GM20000 (cell line): ENCODE data around the gene DNAH17.

Experiments
- DNase-seq: peaks from one replicate; pipeline ENCODE4 v3.0.0; 2012; ENCODE audit warnings: low spot score
- CTCF ChIP-seq: IDR thresholded peaks from 2 replicates; pipeline ENCODE4 v1.5.1; 2012; ENCODE audit warnings: mild to moderate bottlenecking, control low read depth; ENCODE audit errors: extremely low read depth, missing control alignments

DNAH17 gene

GRCh38 chr17:78428025-78428575 lies 149.1 kb downstream of the DNAH17 start:
- DNase-seq, result no peak
- no peak for TF ChIP-seq CTCF

DNA sequence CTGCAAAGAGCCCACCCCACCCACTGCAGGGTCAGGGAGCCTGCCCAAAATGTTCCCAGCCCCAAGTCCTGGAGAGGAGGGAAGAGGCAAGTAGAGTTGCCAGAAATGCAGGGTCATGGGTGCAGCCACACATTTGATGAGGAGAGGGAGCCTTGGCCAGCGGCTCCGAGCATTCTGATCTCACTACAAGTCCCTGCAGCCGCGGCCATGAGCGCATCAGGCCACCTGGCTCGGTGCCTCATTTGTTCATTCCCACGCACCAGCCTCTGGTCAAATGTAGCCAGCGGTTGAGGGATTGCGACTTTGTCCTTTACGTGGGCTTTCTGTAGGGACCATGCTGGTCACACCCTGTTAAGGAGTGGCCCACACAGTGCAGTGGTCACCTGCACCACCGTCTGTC lies 150.1 kb downstream of the DNAH17 start:
- DNase-seq, result no peak

DNA sequence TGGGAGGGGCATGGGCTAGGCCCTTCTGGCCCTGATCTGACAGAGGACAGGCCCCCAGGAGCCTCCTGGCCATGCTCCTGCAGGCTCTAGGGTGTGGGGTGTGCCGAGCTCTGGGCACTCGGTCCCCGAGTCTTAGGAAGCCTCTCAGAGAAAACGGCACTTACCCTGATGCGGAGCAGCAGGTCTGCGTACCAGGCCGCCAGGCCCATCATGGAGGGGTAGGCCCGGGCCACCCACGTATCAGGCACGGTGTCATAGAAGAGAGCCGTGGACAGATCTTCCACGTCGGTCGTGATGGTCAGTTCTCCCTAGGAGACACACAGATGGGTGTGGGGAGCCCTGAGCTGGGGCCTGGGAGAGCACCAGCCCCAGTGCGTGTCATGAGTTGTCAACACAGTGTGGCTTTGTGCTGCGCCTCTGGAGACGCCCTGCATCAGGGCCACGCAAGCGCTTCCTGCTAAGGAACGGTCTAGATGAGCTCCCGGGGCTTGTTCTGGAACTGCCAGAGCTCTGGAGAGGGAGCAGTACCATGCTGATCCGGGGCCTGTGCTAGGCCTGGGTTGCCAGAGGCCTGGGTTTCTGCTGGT lies 150.8 kb downstream of the DNAH17 start:
- no peak for DNase-seq
- TF ChIP-seq CTCF, result no peak

More for the DNA sequence above, 150.1 kb downstream of the DNAH17 start:
- TF ChIP-seq CTCF, result no peak

DNA sequence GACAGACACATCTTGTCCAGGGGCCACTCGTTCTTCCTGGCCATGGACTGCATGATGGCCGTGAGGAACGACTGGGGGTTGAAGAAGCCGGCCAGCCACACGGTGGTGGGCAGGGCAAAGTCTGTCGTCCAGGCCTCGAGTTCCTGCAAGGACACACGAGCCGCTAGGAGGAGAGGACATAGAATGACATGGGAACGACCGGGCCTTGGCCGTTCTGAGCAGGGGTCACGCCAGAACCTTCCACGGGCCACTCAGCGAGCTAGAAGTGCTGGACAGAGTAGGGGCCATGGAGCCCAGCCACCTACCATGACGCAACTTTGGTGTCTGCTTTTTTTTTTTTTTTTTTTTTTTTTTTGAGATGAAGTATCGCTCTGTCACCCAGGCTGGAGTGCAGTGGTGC lies 151.8 kb downstream of the DNAH17 start:
- DNase-seq, result no peak
- TF ChIP-seq CTCF, result no peak

GRCh38 chr17:78423961-78424675 lies 153.1 kb downstream of the DNAH17 start:
- no peak for DNase-seq
- TF ChIP-seq CTCF, result no peak

DNA sequence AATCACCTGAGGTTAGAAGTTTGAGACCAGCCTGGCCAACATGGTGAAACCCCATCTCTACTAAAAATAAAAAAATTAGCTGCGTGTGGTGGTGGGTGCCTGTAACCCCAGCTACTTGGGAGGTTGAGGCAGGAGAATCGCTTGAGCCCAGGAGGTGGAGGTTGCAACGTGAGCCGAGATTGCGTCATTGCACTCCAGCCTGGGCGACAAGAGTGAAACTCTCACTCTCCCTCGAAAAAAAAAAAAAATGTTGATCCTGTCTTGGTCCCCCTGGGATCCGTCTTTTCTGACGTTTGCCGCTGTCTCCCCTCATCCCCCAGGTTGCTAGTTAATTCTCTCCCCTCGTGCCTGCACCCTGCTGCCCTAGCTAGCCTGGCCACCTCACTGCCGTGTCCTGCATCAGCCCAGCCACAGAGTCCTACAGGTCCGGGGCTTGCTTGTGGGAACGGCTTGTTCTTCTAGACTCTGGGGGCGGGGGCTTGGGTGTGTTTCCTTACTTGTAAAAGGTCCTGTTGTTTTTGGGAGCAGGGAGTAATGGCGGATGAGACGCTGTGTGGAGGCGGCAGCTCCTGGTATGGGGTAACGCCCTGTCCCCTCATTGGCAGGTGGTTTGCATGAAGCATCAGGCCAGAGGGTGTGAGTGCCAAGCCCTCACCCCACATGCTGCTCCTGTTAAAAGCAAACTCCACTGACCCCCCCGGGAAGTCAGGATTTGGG lies 154.2 kb downstream of the DNAH17 start:
- DNase-seq, result no peak
- TF ChIP-seq CTCF, result no peak

GRCh38 chr17:78422267-78422605 lies 155.0 kb downstream of the DNAH17 start:
- TF ChIP-seq CTCF, result no peak
- no peak for DNase-seq
